HUES6 (cell line): ENCODE results near the gene ST7L.

Experiments
- H3K27ac ChIP-seq: 2 replicates; pipeline ENCODE4 v1.7.0; 2013; ENCODE audit warnings: low read depth, mild to moderate bottlenecking, low read length, inconsistent platforms
- H3K27me3 ChIP-seq: 2 replicates; pipeline ENCODE4 v1.6.1; 2013; ENCODE audit warnings: low read length; ENCODE audit not compliant: control insufficient read depth, insufficient read depth
- H3K36me3 ChIP-seq: 2 replicates; pipeline ENCODE4 v1.6.1; 2013; ENCODE audit warnings: low read length; ENCODE audit not compliant: control insufficient read depth, insufficient read depth
- H3K4me1 ChIP-seq: 2 replicates; pipeline ENCODE4 v1.6.1; 2013; ENCODE audit warnings: low read length; ENCODE audit not compliant: control insufficient read depth, insufficient read depth
- H3K4me3 ChIP-seq: 2 replicates; pipeline ENCODE4 v1.5.1; 2013; ENCODE audit warnings: low read depth, low read length
- H3K9ac ChIP-seq: one replicate; pipeline ENCODE4 v1.6.1; 2013; ENCODE audit warnings: mild to moderate bottlenecking, low read length
- H3K9me3 ChIP-seq: 2 replicates; pipeline ENCODE4 v1.6.1; 2013; ENCODE audit warnings: low read depth, low read length; ENCODE audit not compliant: control insufficient read depth, insufficient read depth

Gene ST7L

GRCh38 chr1:112546076-112546475, 72.9 kb downstream of the ST7L start:
- no peak overlapping the region for H3K4me3 ChIP-seq
- H3K9me3 ChIP-seq: no peaks in the 10 kb centered on the region
- H3K27me3 ChIP-seq: no peaks in the 10 kb centered on the region
- no peak overlapping the region for H3K27ac ChIP-seq
- no peak overlapping the region for H3K9ac ChIP-seq
- no peaks in the 10 kb centered on the region for H3K4me1 ChIP-seq
- H3K36me3 ChIP-seq: peaks cover 3% of the 10 kb centered on the region

DNA sequence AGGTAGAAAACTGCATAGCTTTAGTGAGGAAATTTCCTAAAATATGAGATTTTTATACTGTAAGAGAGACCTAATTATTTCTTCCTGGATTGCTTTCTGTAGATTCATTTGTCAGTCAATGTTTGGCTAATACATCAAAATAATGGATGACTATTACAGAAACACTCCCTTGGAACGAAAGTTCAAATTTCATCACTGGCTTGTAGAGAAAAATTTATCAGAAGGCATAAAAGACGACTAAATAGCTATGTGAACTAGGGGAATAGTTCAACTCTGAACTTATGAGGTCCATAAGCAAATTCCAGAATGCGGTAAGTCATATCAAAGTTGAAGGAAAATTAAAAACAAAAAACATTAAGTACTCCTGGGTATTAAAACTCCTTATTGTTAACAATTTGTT, 74.2 kb downstream of the ST7L start:
- no peaks in the 10 kb centered on the region for H3K4me1 ChIP-seq
- H3K27me3 ChIP-seq: no peaks in the 10 kb centered on the region
- H3K36me3 ChIP-seq: peaks cover 3% of the 10 kb centered on the region
- no peak overlapping the region for H3K27ac ChIP-seq
- H3K9me3 ChIP-seq: no peaks in the 10 kb centered on the region
- no peak overlapping the region for H3K4me3 ChIP-seq
- H3K9ac ChIP-seq: no peak overlapping the region

DNA sequence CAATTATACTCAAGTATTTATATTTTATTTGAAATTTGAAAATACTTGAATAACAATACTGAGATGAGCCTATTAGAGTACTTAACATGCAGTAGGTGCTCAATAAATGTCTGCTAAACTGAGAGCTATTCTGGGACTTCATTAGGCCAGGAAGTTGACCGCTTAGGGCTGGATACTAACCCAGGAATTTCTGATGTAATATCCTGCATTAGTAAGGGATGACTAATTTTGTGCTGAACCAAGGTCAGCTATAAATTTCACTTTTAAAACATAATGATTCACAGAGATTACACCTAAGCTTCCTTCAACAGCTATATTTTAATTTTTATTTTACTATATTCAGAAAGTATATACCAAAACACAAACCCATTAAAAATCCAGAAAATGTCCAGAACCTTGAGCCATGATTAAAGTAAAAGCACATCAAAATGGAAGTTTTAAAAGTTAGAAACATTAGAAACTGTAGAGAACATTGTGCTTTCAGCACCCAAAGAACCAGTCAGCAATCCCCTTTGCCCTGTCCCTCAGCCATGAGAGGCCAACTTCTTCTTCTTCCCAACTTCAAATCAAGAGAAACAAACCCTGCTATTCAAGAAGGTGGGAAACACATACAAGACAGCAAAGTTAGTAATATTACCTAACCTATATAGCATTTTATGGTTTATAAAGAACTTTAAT, 74.8 kb downstream of the ST7L start:
- H3K9ac ChIP-seq: no peak overlapping the region
- H3K4me3 ChIP-seq: no peak overlapping the region
- H3K27ac ChIP-seq: no peak overlapping the region
- H3K9me3 ChIP-seq: no peaks in the 10 kb centered on the region
- no peaks in the 10 kb centered on the region for H3K4me1 ChIP-seq
- H3K27me3 ChIP-seq: no peaks in the 10 kb centered on the region
- H3K36me3 ChIP-seq: peaks cover 3% of the 10 kb centered on the region

- Histone ChIP-seq H3K27me3 (no peaks in the 10 kb centered on the region), H3K36me3 (peaks cover 3% of the 10 kb centered on the region), H3K9ac (no peak overlapping the region), H3K4me3 (no peak overlapping the region), H3K9me3 (no peaks in the 10 kb centered on the region), H3K27ac (no peak overlapping the region), H3K4me1 (no peaks in the 10 kb centered on the region)
Measured at GRCh38 chr1:112542206-112542973, 76.6 kb downstream of the ST7L start.

GRCh38 chr1:112541299-112541698, 77.6 kb downstream of the ST7L start:
- Histone ChIP-seq H3K4me3 (no peak overlapping the region), H3K9ac (no peak overlapping the region), H3K27me3 (no peaks in the 10 kb centered on the region), H3K9me3 (no peaks in the 10 kb centered on the region), H3K4me1 (no peaks in the 10 kb centered on the region), H3K36me3 (peaks cover 3% of the 10 kb centered on the region), H3K27ac (no peak overlapping the region)

DNA sequence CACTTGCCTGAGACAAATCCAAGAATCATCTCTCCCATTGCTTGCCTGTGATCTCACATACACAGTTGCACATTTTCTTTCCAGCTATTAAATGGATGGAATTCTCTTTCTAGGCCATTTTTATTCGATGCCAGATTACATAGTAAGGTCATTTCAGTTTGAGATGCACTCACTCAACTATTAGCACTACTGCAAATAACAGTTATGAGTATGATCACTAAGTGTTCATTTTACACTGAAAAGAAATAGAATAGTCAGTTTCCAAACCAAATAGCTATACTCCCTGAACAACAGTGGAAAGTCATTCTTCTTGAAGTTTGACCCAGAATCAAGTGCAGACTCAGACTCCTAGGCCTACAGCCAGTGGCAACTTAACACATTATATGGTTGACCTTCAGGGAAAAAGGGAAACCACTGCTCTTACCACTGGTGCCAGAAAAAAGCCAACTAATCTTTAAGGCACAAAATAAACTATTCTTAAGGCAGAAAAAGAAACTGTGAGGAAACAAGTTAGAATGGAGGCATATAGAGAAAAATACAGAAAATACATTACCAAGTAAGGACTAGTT, 78.6 kb downstream of the ST7L start:
- no peak overlapping the region for H3K9ac ChIP-seq
- no peaks in the 10 kb centered on the region for H3K4me1 ChIP-seq
- H3K9me3 ChIP-seq: no peaks in the 10 kb centered on the region
- no peaks in the 10 kb centered on the region for H3K27me3 ChIP-seq
- no peak overlapping the region for H3K27ac ChIP-seq
- H3K4me3 ChIP-seq: no peak overlapping the region
- peaks cover 3% of the 10 kb centered on the region for H3K36me3 ChIP-seq

DNA sequence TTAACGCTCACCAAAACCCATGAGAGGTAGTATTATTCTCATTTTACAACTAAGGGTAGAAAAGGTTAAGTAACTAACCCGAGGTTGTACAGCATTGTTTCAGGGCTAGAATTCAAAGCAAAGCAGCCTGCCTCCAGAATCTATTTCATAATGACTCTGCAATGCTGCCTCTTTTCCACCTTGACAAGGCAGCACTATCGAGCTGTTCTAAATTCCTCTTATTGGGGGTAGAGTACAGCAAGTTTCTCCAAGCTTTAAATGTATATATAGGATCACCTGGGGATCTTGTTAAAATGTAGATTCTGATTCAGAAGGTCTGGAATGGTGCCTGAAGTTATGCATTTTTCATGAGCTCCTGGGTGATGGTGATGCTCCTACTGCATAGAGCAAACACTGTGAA, 80.1 kb downstream of the ST7L start:
- H3K9me3 ChIP-seq: no peaks in the 10 kb centered on the region
- peaks cover 3% of the 10 kb centered on the region for H3K36me3 ChIP-seq
- no peak overlapping the region for H3K9ac ChIP-seq
- no peak overlapping the region for H3K4me3 ChIP-seq
- H3K27me3 ChIP-seq: no peaks in the 10 kb centered on the region
- no peak overlapping the region for H3K27ac ChIP-seq
- no peaks in the 10 kb centered on the region for H3K4me1 ChIP-seq

DNA sequence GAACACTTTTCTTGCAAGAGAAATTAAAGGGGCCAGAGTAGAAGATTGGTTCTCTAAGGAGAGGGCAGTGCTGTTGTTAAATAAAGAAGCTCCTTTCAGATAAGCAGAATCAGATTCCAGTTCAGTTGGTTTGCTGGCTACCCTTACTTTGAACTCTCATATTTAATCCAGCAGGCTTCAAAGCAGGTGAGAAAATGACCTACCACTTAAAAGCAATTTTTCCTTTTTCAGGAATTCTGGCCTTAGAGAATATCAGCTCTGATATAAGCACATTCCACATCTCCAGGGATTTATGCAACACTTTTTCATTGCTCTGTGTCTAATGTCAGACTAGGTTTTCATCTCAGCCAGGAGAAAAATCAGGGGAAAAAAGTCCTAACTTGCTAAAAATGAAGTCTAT, 81.5 kb downstream of the ST7L start:
- no peaks in the 10 kb centered on the region for H3K9me3 ChIP-seq
- H3K9ac ChIP-seq: no peak overlapping the region
- no peaks in the 10 kb centered on the region for H3K27me3 ChIP-seq
- H3K4me1 ChIP-seq: no peaks in the 10 kb centered on the region
- peaks cover 3% of the 10 kb centered on the region for H3K36me3 ChIP-seq
- no peak overlapping the region for H3K4me3 ChIP-seq
- H3K27ac ChIP-seq: no peak overlapping the region

DNA sequence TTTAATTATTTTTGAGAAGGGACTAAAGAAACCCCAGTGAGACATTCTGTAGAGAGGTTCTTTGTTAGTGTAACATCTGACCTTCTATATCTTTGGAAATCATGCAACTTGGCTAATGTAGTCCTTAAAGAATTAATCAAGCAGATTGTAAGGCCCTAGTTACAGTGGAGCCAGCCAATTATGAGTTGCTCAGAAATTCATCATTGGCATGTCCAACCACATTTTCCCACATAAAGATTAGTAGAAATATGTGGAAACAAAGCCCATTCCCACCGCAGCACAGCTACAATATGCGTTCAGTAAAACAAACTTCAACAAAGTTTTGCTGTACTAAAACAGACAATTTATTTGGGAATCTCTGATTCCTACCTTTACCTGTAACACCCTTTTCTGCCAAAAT, 82.4 kb downstream of the ST7L start:
- Histone ChIP-seq H3K9ac (no peak overlapping the region), H3K36me3 (peaks cover 3% of the 10 kb centered on the region), H3K27me3 (no peaks in the 10 kb centered on the region), H3K9me3 (no peaks in the 10 kb centered on the region), H3K4me3 (no peak overlapping the region), H3K4me1 (no peaks in the 10 kb centered on the region), H3K27ac (no peak overlapping the region)

DNA sequence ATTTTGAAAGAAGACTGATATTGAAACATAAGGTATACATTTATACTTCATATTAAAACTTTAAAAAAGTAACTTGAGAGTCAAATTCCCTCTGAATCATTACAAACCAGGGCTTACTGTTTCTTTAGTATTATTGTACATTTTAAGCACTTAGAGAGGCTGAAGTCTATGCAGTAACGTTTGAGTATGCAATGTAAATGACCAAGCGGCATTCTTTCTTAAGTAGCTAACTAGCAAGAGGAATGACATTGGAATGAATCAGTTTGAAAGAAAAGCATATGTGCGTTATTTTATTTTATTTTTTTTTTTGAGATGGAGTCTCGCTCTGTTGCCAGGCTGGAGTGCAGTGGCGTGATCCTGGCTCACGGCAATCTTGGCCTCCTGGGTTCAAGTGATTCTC, 85.9 kb downstream of the ST7L start:
- Histone ChIP-seq H3K36me3 (no peaks in the 10 kb centered on the region; the same call in 1 of the 2 replicates), H3K9me3 (no peaks in the 10 kb centered on the region), H3K9ac (no peak overlapping the region), H3K4me3 (no peak overlapping the region), H3K27ac (no peak overlapping the region), H3K27me3 (no peaks in the 10 kb centered on the region), H3K4me1 (no peaks in the 10 kb centered on the region)

GRCh38 chr1:112532064-112532463, 86.9 kb downstream of the ST7L start:
- no peaks in the 10 kb centered on the region; the same call in 1 of the 2 replicates for H3K4me1 ChIP-seq
- no peaks in the 10 kb centered on the region; the same call in 1 of the 2 replicates for H3K36me3 ChIP-seq

More at GRCh38 chr1:112532064-112532463, 86.9 kb downstream of the ST7L start:
- no peaks in the 10 kb centered on the region for H3K27me3 ChIP-seq
- H3K4me3 ChIP-seq: no peak overlapping the region
- peak overlapping the region; percentile 23; the same call in 1 of the 2 replicates for H3K27ac ChIP-seq
- no peak overlapping the region for H3K9ac ChIP-seq
- H3K9me3 ChIP-seq: no peaks in the 10 kb centered on the region
